HK-2 (cell line): ENCODE data around the gene NTMT2.
"Not testable (repeated sequence)": the region's sequence is repeated elsewhere in the genome, so short reads cannot be mapped to it uniquely, and the experiment has no call there.

ENCODE experiments used
- DNase-seq: peaks from one replicate; pipeline ENCODE4 v3.0.0-alpha.2; 2018; ENCODE audit not compliant: unreplicated experiment

Gene NTMT2

GRCh38 chr1:170157820-170158219, 12.1 kb downstream of the NTMT2 start:
- no peak for DNase-seq

GRCh38 chr1:170162459-170163246, 16.9 kb downstream of the NTMT2 start:
- DNase-seq, result peak; percentile 38

- DNase-seq, result no peak
Observed at GRCh38 chr1:170164103-170164763, 18.5 kb downstream of the NTMT2 start.

DNA sequence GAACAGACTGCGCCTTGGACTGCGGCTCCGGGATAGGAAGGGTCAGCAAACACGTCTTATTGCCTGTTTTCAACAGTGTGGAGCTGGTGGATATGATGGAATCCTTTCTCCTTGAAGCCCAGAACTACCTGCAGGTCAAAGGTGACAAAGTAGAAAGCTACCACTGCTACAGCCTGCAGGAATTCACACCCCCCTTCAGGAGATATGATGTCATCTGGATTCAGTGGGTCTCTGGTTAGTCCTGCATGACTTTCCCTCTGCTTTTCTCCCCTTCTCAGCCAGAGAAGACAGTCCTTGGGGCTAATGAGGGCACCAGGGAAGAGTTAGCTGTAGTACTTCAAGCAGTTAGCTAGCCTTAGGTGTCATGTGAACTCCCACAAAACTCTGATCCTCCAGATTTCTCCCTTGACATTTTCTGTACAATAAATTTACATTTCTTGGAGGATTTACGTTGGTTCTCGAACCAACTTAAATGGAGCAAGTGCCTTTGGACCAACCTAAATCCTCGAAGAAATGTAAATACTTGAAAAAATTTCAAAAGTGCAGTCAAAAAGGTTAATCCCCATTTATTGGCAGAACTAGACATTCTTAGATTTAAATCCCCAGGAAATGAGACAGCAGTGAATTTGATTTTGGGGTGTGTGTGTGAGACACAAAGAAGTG, 20.9 kb downstream of the NTMT2 start:
- DNase-seq, result no peak

GRCh38 chr1:170168265-170168664, 22.5 kb downstream of the NTMT2 start:
- DNase-seq, result no peak

GRCh38 chr1:170170513-170170912, 24.8 kb downstream of the NTMT2 start:
- DNase-seq, result not testable (repeated sequence)

- DNase-seq, result no peak
Observed at GRCh38 chr1:170174395-170174794, 28.6 kb downstream of the NTMT2 start.

DNA sequence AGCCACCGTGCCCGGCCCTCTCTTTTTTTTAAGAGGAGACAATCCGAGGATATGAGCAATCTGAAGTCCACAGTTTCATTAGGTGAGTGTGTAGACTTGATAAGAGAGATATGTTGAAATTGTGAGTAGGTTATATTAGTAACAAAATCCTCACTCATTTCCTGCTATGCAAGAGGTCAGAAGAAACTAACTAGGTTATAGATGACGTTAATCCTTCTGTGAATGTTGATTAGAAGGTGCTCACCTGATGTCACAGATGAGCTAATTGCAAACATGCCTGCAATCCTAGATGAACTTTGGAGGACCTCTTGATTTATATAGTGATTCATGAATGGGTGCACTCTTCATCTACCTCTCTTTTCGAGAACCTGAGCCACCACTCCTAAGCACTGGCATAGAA, 29.3 kb downstream of the NTMT2 start:
- DNase-seq, result no peak

GRCh38 chr1:170175484-170175883, 29.7 kb downstream of the NTMT2 start:
- DNase-seq, result no peak

DNA sequence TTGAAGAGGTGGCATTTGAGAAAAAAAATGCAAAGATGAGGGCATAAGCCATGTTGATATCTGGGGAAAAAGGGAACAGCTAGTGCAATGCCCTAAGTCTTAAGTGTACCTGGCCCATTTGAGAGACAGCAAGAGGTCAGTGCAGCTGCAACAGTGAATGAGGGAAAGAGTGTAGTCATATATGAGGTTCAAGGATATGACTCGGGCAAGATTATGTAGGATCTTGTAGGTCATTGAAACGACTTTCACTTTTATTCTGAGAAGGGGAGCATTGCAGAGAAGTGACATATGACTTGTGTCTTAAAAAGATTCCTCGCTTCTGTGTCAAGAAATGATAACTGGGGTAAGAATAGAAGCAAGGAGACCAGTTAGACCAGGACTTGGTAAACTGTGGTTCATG, 31.0 kb downstream of the NTMT2 start:
- no peak for DNase-seq

GRCh38 chr1:170182442-170182841, 36.7 kb downstream of the NTMT2 start:
- no peak for DNase-seq

DNA sequence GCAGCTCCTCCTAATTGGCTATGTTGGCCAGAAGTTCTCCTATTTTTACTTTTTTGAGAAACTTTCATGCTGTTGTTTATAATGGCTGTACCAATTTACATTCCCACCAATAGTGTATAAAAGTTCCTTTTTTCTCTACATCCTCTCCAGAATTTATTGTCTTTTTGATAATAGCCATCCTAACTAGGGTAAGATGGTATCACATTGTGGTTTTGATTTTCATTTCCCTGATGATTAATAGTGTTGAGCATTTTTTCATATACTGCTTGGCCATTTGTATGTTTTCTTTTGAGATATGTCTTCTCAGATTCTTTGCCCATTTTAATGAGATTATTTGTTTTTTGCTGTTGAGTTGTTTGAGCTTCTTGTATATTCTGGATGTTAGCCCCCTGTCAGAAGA, 46.8 kb downstream of the NTMT2 start:
- no peak for DNase-seq

GRCh38 chr1:170194451-170194850, 48.7 kb downstream of the NTMT2 start:
- no peak for DNase-seq

DNA sequence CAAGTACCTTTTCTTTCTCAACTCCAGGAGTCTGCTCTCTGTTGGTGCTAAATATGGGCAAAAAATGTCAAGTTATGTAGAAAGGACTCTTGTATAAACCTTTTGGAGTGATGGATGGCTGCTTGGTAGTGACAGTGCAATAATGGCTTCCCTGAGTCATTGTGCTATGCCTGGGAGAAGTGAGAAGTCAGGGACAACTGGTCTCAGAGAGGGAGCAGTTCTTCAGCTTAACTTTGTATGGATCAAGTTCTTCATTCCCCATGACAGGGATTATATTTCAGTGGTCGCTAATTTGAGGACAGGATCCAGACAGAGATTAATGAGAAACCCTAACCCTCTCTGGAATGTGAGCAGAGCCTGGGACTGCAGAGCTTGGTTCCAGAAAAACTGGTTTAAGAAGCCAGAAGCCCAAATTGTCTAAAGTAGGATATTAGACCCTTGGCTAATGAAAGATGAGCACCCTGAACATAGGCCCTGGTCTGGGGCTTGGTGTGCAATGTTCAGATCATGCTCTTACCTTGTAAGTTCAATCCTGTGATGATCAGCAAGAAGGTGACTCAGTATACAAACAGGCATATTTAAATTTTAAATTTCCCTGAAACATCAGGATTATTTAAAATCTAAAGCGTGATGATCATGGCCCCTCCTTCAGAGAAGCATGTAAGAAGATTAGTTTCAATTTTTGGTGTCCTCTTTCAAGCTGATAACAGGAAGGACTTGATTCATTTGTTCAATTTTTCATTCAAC, 50.9 kb downstream of the NTMT2 start:
- no peak for DNase-seq

DNA sequence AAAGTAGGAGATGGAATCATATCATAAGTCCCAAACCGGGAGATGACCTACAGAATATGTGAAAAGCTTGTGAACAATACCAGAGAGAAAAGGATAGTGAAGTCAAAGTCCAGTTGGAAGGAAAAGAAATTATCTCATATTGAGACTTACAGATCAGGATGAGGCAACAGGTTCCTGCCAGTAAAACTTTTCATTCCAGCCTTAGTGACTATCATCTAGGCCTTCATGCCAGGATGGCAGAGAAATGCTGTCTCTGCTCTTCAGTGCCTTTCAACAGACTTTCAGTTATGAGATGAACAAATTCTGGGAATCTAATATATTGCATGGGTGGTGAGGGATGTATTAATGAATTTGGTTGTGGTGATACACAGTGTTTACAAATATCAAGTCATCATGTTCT, 52.3 kb downstream of the NTMT2 start:
- no peak for DNase-seq

DNA sequence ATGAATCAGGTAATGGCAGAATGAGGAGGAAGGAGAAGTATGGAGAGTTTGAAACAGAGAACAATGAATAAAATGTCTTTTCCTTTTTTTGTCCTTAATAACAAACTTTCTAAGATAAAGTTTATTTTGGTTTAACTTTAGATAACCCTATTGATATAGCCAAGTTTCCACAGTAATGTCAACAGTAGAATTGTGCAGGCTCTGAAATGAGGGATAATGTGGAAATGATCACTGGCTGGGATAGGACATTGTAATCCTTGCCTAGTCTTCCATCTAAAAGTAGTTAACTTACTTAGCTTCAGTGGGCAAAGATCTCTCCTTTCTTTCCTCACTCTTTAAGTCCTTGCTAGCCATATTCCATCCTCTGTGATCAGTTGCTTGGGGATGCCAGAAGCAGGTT, 52.8 kb downstream of the NTMT2 start:
- no peak for DNase-seq

GRCh38 chr1:170200161-170200560, 54.4 kb downstream of the NTMT2 start:
- no peak for DNase-seq

DNA sequence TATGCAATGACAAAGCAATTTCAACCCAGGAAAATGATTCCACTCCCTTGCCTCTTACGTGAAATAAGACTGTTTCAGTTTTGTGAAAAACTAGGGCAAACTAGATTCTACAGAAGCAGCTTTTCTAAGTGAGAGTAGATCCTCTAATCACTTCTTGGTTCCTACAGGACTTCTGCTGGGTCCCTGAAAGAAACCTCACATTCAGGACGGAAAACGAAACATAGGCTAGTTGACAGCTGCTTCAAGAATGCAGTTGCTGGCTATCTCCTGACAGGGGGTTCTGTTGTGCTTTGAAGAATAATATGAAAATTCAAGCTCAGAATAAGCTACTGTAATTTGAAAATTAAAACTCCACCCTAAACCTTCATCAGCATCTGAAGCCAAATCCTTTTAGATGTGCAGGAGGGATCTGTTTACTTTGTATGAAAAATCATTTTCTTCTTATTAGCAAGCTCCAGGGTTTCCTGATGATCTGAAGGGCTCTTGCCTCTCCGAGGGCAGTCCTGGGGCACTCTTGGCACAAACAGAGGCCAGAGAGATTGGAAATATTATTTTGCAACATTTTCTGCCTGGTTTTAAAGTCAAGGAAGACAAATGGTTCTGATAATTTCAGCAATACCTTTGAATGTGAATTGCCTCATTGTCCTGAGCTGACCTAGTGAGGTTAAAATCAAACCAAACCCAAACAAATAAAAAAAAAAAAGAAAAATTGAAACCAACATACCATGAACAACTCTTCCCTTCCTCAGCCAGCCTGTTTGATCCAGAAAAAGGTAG, 55.0 kb downstream of the NTMT2 start:
- DNase-seq, result no peak

DNA sequence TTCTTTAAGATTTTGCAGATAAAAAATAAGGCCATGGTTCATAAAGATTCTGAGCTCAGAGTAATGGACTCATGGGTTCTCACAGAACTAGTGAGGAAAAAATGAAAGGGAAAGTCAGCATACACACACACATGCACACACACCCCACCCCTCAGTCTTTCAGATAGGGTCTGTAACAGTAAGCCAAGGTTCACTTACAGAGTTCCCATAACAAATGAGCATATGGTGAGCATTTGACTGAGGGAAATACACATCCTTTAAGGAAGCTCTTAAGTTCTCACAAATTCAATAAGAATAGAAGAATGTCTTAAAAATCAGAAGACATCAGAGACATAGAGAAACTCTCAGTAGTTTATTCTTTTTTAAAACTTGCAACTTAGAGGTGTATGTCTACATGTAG, 57.9 kb downstream of the NTMT2 start:
- no peak for DNase-seq

- DNase-seq, result no peak
Observed at GRCh38 chr1:170204121-170204520, 58.4 kb downstream of the NTMT2 start.

GRCh38 chr1:170205301-170205700, 59.5 kb downstream of the NTMT2 start:
- no peak for DNase-seq
